Measurements from ENCODE around the gene NCOA5. TPM values are rescaled to one million over a fixed set of nuclear protein-coding genes. Genes with fewer than 3 reads are reported as not detected.

NCOA5 gene
- total RNA-seq, 1 donor from 2014 or later: 34.9 TPM

- no peaks in the 10 kb centered on the region for H3K9me3 Mint-ChIP-seq (ENCODE audit: unreplicated experiment)
- peaks cover 1% of the 10 kb centered on the region for H3K27me3 Mint-ChIP-seq (ENCODE audit: unreplicated experiment)
- TF ChIP-seq, protein P1, sequence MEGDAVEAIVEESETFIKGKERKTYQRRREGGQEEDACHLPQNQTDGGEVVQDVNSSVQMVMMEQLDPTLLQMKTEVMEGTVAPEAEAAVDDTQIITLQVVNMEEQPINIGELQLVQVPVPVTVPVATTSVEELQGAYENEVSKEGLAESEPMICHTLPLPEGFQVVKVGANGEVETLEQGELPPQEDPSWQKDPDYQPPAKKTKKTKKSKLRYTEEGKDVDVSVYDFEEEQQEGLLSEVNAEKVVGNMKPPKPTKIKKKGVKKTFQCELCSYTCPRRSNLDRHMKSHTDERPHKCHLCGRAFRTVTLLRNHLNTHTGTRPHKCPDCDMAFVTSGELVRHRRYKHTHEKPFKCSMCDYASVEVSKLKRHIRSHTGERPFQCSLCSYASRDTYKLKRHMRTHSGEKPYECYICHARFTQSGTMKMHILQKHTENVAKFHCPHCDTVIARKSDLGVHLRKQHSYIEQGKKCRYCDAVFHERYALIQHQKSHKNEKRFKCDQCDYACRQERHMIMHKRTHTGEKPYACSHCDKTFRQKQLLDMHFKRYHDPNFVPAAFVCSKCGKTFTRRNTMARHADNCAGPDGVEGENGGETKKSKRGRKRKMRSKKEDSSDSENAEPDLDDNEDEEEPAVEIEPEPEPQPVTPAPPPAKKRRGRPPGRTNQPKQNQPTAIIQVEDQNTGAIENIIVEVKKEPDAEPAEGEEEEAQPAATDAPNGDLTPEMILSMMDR (IDR thresholded peaks at IDR 0.05; ENCODE audit: unreplicated experiment): no peak
- H3K27ac Mint-ChIP-seq (ENCODE audit: unreplicated experiment): peak overlapping the region; percentile 85
- peaks cover 3% of the 10 kb centered on the region for H3K36me3 Mint-ChIP-seq (ENCODE audit: low read depth, unreplicated experiment)
- H3K4me3 Mint-ChIP-seq (ENCODE audit: unreplicated experiment): peak overlapping the region; percentile 94
- no peak for DNase-seq (ENCODE audit: low spot score)
- H3K4me1 Mint-ChIP-seq (ENCODE audit: unreplicated experiment): peaks cover 20% of the 10 kb centered on the region
These were observed 670 bp downstream of the NCOA5 start for GRCh38 chr20:46089167-46089416.

DNA sequence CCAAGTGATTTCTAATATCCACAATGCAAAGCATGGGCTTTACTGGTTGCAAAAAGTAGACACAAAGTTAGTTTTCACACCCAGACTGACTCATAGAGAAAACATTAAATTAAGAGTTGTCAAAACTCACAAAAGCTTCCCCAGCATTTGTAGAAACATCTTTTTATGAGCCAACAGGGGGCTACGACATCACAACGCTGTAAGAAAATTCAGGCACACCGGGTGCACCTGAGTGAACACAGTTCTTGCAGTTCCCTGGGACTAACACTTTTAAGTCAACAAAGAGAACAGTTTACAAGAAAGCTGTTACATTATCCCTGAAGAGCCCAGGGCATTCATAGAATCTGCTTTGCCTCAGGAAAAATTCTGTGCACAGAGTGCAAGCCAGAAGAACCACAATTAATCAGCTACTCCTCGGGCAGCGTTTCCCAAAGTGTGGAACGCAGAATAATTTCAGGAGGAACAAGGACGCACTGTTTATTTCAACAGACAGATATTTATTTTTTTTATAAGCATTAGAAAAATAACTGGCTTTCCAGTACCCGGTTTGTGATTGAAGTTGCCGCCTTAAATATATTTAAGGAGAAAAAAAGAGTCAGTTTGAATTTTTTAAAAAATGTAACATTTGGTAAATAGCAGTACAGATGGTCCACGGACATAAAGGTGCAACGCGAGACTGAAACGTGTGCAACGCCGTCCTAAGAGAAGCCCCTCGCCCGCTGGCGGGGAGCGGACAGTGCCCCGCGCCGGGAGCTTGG, 1.2 kb downstream of the NCOA5 start:
- Mint-ChIP-seq H3K9me3 (ENCODE audit: unreplicated experiment) (no peaks in the 10 kb centered on the region), H3K36me3 (ENCODE audit: low read depth, unreplicated experiment) (peaks cover 3% of the 10 kb centered on the region), H3K4me3 (ENCODE audit: unreplicated experiment) (peak overlapping the region; percentile 94), H3K27ac (ENCODE audit: unreplicated experiment) (peak overlapping the region; percentile 28), H3K27me3 (ENCODE audit: unreplicated experiment) (peaks cover 1% of the 10 kb centered on the region), H3K4me1 (ENCODE audit: unreplicated experiment) (peaks cover 20% of the 10 kb centered on the region)
- TF ChIP-seq, protein P1 (IDR thresholded peaks at IDR 0.05; ENCODE audit: unreplicated experiment): no peak
- DNase-seq (ENCODE audit: low spot score): no peak

- H3K4me1 Mint-ChIP-seq (ENCODE audit: unreplicated experiment): peaks cover 27% of the 10 kb centered on the region
- H3K4me3 Mint-ChIP-seq (ENCODE audit: unreplicated experiment): no peak overlapping the region
- H3K27me3 Mint-ChIP-seq (ENCODE audit: unreplicated experiment): no peaks in the 10 kb centered on the region
- DNase-seq (ENCODE audit: low spot score): no peak
- TF ChIP-seq, protein P1 (IDR thresholded peaks at IDR 0.05; ENCODE audit: unreplicated experiment): no peak
- H3K9me3 Mint-ChIP-seq (ENCODE audit: unreplicated experiment): no peaks in the 10 kb centered on the region
- peaks cover 3% of the 10 kb centered on the region for H3K36me3 Mint-ChIP-seq (ENCODE audit: low read depth, unreplicated experiment)
- no peak overlapping the region for H3K27ac Mint-ChIP-seq (ENCODE audit: unreplicated experiment)
These were observed 2.6 kb downstream of the NCOA5 start for GRCh38 chr20:46087161-46087560.

- H3K4me3 Mint-ChIP-seq (ENCODE audit: unreplicated experiment): no peak overlapping the region
- no peaks in the 10 kb centered on the region for H3K27me3 Mint-ChIP-seq (ENCODE audit: unreplicated experiment)
- H3K36me3 Mint-ChIP-seq (ENCODE audit: low read depth, unreplicated experiment): peaks cover 3% of the 10 kb centered on the region
- no peak for DNase-seq (ENCODE audit: low spot score)
- TF ChIP-seq, protein P1 (IDR thresholded peaks at IDR 0.05; ENCODE audit: unreplicated experiment): no peak
- no peaks in the 10 kb centered on the region for H3K9me3 Mint-ChIP-seq (ENCODE audit: unreplicated experiment)
- peaks cover 27% of the 10 kb centered on the region for H3K4me1 Mint-ChIP-seq (ENCODE audit: unreplicated experiment)
- H3K27ac Mint-ChIP-seq (ENCODE audit: unreplicated experiment): no peak overlapping the region
These were observed 4.4 kb downstream of the NCOA5 start for GRCh38 chr20:46085179-46085851.

GRCh38 chr20:46084805-46085178, 5.0 kb downstream of the NCOA5 start:
- H3K27ac Mint-ChIP-seq (ENCODE audit: unreplicated experiment): no peak overlapping the region
- DNase-seq (ENCODE audit: low spot score): no peak
- TF ChIP-seq, protein P1 (IDR thresholded peaks at IDR 0.05; ENCODE audit: unreplicated experiment): no peak
- H3K4me3 Mint-ChIP-seq (ENCODE audit: unreplicated experiment): no peak overlapping the region
- no peaks in the 10 kb centered on the region for H3K9me3 Mint-ChIP-seq (ENCODE audit: unreplicated experiment)
- H3K4me1 Mint-ChIP-seq (ENCODE audit: unreplicated experiment): peaks cover 23% of the 10 kb centered on the region
- H3K27me3 Mint-ChIP-seq (ENCODE audit: unreplicated experiment): no peaks in the 10 kb centered on the region
- no peaks in the 10 kb centered on the region for H3K36me3 Mint-ChIP-seq (ENCODE audit: low read depth, unreplicated experiment)

All from endothelial cell (in vitro differentiated cells).